ENCODE measurements around the gene FHOD3. TPM values are rescaled to one million over a fixed set of nuclear protein-coding genes. Genes with fewer than 3 reads are reported as not detected.

Gene FHOD3
- total and polyA plus RNA-seq, 2 of the 8 experiments (the other 6 are each of a cell fraction or from before 2014, with no cell fraction given), result 9.7 to 10.5 TPM

DNA sequence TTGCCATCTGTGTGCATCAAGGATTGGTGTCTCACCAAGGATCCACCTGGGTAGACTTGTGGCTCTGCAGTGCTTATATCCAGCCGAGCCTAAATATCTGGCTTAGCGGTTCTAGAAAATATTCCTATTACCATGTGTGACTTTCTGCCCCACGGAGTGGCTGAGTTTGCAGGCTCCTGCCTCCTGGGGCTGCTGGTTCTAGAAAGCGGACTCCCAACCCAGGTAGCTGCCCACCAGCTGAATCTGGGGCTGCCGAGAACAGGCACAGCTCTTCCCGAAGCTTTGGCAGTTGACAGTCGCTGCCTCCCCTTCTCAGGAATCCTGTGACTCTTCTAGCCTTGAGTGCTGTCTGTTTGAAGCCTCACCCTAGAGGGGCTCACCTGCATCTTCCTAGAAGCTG is 426.7 kb downstream of the FHOD3 start:
- POLR2A ChIA-PET (ENCODE audit: partially characterized antibody), result no interaction called here
- TF ChIP-seq KDM4A (IDR thresholded peaks at IDR 0.05; ENCODE audit: low read depth, low read length, severe bottlenecking) (no peak), MAFK (IDR thresholded peaks at IDR 0.05; ENCODE audit: low read depth, low read length) (no peak), JUND (IDR thresholded peaks at IDR 0.05; ENCODE audit: low read length) (no peak)

More for the DNA sequence above, 426.7 kb downstream of the FHOD3 start:
- H3K14ac ChIP-seq (ENCODE audit: insufficient read length), result no peak overlapping the region
- no peak overlapping the region for H2BK5ac ChIP-seq (ENCODE audit: low read depth, low read length)
- no peaks in the 10 kb centered on the region for H3K9me3 ChIP-seq (ENCODE audit: insufficient read depth in 2 of 2, low read depth in 1 of 2, low read length in 1 of 2)
- CTCF ChIA-PET (ENCODE audit: partially characterized antibody), result interaction anchor here (0.9 to 1.4 kb wide), 2 partner anchors 9 to 36 kb away, joined by 3 to 4 read pairs; no protein-coding TSS in a partner anchor
- no peak overlapping the region for H2BK12ac ChIP-seq (ENCODE audit: low read depth, low read length)
- no peak overlapping the region for H4K8ac ChIP-seq (ENCODE audit: extremely low read depth, insufficient read depth, low read length)
- no peak overlapping the region for H2BK120ac ChIP-seq (replicated peaks; ENCODE audit: low read depth, low read length)
- no peaks in the 10 kb centered on the region for H3K36me3 ChIP-seq (ENCODE audit: control insufficient read depth in 2 of 4, insufficient read depth in 4 of 4, low read length in 3 of 4)
- no peak overlapping the region for H2AK5ac ChIP-seq (ENCODE audit: low read depth, low read length)
- no peak overlapping the region for H3K23ac ChIP-seq (ENCODE audit: insufficient read length)
- H4K91ac ChIP-seq (replicated peaks; ENCODE audit: insufficient read length, low read length), result no peak overlapping the region
- H3K23me2 ChIP-seq (ENCODE audit: low read depth, low read length), result no peaks in the 10 kb centered on the region
- no peak overlapping the region for H2BK20ac ChIP-seq (ENCODE audit: low read length)
- no peaks in the 10 kb centered on the region; a peak in 1 of 7 replicates for H3K27me3 ChIP-seq (replicated peaks in 1 of 4; ENCODE audit: control insufficient read depth in 3 of 4, extremely low read depth in 1 of 4, insufficient read depth in 3 of 4, low read length in 3 of 4)
- no peaks in the 10 kb centered on the region for H3K79me2 ChIP-seq (ENCODE audit: control insufficient read depth in 1 of 2, insufficient read depth in 2 of 2, low read length in 2 of 2)
- H2AFZ ChIP-seq (ENCODE audit: low read length), result no peak overlapping the region
- H3K27ac ChIP-seq (ENCODE audit: low read depth, low read length), result no peak overlapping the region
- H2BK15ac ChIP-seq (ENCODE audit: low read length), result no peak overlapping the region
- peaks cover 0 to 2% (median 0%) of the 10 kb centered on the region in 4 experiments; a peak in 1 of 7 replicates for H3K4me1 ChIP-seq (replicated peaks in 1 of 4; ENCODE audit: control insufficient read depth in 3 of 4, insufficient read depth in 4 of 4, low read length in 3 of 4)
- no peak overlapping the region for H3K4me3 ChIP-seq (ENCODE audit: extremely low read depth in 1 of 4, insufficient read depth in 2 of 4, low read depth in 3 of 4, low read length in 4 of 4)
- H3K18ac ChIP-seq (ENCODE audit: extremely low read depth, low read length), result no peak overlapping the region
- no peak overlapping the region for H3K56ac ChIP-seq (replicated peaks; ENCODE audit: insufficient read length, low read depth, low read length)
- no peaks in the 10 kb centered on the region for H4K20me1 ChIP-seq (replicated peaks in 1 of 2; ENCODE audit: control insufficient read depth in 1 of 2, insufficient read depth in 2 of 2, low read length in 2 of 2)
- no peak for FAIRE-seq
- no peak for DNase-seq (ENCODE audit: low read depth in 1 of 2, low spot score in 2 of 2)
- no peak overlapping the region for H4K5ac ChIP-seq (ENCODE audit: insufficient read length, low read depth, low read length)
- no peak overlapping the region for H3K9ac ChIP-seq (replicated peaks in 1 of 4; ENCODE audit: extremely low read depth in 1 of 4, low read depth in 3 of 4, low read length in 3 of 4)
- 90% methylated on average over 7 of the region's 7 CpGs; no CpG with 5 or more reads in 1 of the 2 experiments for WGBS, 2 experiments (ENCODE audit: extremely low coverage in 1 of 2, insufficient coverage in 1 of 2, insufficient read length in 1 of 2, insufficient replicate concordance in 2 of 2, low coverage in 1 of 2, low lambda C conversion rate in 2 of 2, missing lambda C conversion rate in 1 of 2)
- H3K79me1 ChIP-seq (ENCODE audit: low read depth, low read length), result no peaks in the 10 kb centered on the region
- no peak overlapping the region for H3K4ac ChIP-seq (replicated peaks; ENCODE audit: insufficient read length, low read depth, low read length)
- H3K4me2 ChIP-seq (ENCODE audit: insufficient read depth in 1 of 2, low read depth in 2 of 2, low read length in 2 of 2), result no peak overlapping the region
